Activated T-helper 17 cell treated with anti-CD3 and anti-CD28 coated beads, Interleukin-2, amount 50 U/mL, for 72 hours (primary cell): ENCODE measurements around the gene C1QA. TPM values are rescaled to one million over a fixed set of nuclear protein-coding genes. Genes with fewer than 3 reads are reported as not detected.

Experiments used
- ATAC-seq: fragments of 150-1000 bp; cut with Tn5 transposase; replicated peaks from 2 replicates; pipeline ENCODE4 v1.10.0; 2021; ENCODE audit warnings: mild to moderate bottlenecking, moderate library complexity
- H3K27ac Mint-ChIP-seq: one replicate; pipeline ENCODE4 v1.8.0; 2022; ENCODE audit warnings: mixed read lengths
- H3K27me3 Mint-ChIP-seq: one replicate; pipeline ENCODE4 v1.8.0; 2022; ENCODE audit warnings: mixed read lengths
- H3K36me3 Mint-ChIP-seq: one replicate; pipeline ENCODE4 v1.8.0; 2022; ENCODE audit warnings: low read depth, mild to moderate bottlenecking, mixed read lengths
- H3K4me1 Mint-ChIP-seq: one replicate; pipeline ENCODE4 v1.8.0; 2022; ENCODE audit warnings: mixed read lengths
- H3K4me3 Mint-ChIP-seq: one replicate; pipeline ENCODE4 v1.8.0; 2022; ENCODE audit warnings: mild to moderate bottlenecking, mixed read lengths
- H3K9me3 Mint-ChIP-seq: one replicate; pipeline ENCODE4 v1.8.0; 2022; ENCODE audit warnings: mixed read lengths
- total RNA-seq, 2 donors: library from RNA; stranded (reverse); gene quantifications; one replicate each; pipeline ENCODE4 v1.2.3, GENCODE V29; 2022

Gene C1QA
- total RNA-seq, 2 donors from 2014 or later: not detected

DNA sequence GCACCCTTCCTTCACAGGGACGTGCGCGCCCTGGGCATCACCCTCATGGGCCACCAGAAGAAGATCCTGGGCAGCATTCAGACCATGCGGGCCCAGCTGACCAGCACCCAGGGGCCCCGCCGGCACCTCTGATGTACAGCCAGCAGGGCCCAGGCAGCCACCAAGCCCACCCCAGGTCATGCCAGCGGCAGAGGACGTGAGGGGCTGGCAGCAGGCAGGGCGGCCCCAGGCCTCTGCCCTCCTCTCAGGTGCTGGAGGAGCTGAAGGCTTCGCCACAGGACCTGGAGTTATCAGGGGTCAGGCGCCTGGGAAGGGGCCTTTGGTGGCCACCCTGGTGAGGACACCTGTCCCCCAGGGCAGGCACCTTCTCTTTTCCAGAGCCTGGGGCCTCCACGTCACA is 34.8 kb upstream of the C1QA start:
- Mint-ChIP-seq H3K9me3 (no peaks in the 10 kb centered on the region), H3K4me3 (no peak overlapping the region), H3K27me3 (peaks cover 30% of the 10 kb centered on the region), H3K4me1 (no peaks in the 10 kb centered on the region), H3K36me3 (no peaks in the 10 kb centered on the region), H3K27ac (no peak overlapping the region)
- no peak for ATAC-seq

DNA sequence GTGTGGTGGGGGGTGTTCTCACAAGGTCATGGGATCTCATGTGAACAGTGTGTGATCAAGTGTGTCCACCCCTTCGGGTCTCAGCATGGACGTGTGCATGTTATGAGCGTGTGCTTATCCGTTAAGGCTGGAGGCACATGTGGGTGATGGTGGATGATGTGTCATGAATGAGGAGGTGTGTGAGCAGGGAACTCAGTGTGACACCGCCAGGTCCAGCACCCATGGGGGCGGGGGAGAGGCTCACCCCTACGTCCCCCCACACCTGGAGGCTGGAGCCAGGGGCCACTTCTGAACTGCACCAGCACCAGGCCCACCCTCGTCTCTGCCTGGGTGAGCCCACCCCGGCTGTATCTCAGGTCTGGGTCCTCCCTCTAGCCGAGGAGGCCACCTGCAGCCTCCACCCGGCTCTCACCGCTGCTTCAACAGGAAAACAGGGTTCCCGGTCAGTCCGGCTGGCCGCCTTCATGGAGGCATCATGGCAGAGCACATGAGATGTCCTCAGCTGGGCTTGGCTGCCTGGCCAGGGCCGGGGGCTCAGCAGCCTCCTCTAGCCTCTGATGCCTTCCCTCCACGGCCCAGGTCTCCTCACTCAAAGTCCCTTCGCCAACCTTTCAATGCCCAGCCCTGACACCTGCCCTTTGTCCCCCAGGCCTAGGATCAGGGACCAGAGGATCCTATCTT is 34.2 kb upstream of the C1QA start:
- H3K9me3 Mint-ChIP-seq: no peaks in the 10 kb centered on the region
- H3K27ac Mint-ChIP-seq: no peak overlapping the region
- no peaks in the 10 kb centered on the region for H3K36me3 Mint-ChIP-seq

DNA sequence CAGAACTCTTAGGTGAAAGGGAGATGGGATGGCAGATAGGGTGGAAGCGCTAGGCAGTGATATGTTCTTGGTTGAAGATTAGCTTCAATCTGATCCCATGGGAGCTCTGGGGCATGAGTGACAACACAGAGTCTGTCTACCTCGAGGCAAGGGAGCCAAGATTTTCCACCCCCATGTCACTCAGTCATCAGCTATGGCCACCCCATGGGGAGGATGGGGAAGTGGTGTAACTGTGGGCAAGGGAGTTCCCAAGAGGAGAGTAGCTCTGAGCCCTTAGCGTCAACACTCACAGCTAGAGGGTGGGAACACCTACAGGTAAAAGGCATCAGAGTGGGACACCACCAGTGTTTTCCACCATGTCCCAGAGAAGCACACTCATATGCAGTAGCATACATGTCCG is 30.3 kb upstream of the C1QA start:
- H3K36me3 Mint-ChIP-seq: no peaks in the 10 kb centered on the region
- H3K27me3 Mint-ChIP-seq: peaks cover 64% of the 10 kb centered on the region
- H3K9me3 Mint-ChIP-seq: no peaks in the 10 kb centered on the region
- ATAC-seq: no peak
- no peaks in the 10 kb centered on the region for H3K4me1 Mint-ChIP-seq
- no peak overlapping the region for H3K27ac Mint-ChIP-seq
- H3K4me3 Mint-ChIP-seq: no peak overlapping the region

More for the DNA sequence above, 34.2 kb upstream of the C1QA start:
- Mint-ChIP-seq H3K4me1 (no peaks in the 10 kb centered on the region), H3K27me3 (peaks cover 27% of the 10 kb centered on the region), H3K4me3 (no peak overlapping the region)
- no peak for ATAC-seq

DNA sequence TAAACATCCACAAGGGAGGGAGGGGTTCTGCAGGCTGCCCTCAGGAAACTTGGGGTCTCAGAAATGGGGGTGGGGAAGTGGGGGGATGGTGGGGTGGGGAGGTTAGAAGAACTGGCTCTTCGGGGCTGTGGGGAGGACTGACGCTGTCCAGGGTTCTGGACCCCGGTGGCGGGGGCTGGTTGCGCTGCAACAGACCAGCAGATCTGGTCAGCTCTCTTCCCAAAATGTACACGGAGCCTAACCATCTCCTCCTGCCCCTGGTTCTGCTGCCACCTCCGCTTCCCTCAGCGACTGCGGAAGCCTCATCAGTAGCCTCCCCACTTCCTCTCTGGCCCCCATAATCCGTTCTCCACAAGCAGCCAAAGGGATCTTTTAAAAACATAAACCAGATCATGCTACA is 29.3 kb upstream of the C1QA start:
- no peak for ATAC-seq
- H3K4me3 Mint-ChIP-seq: no peak overlapping the region
- H3K9me3 Mint-ChIP-seq: no peaks in the 10 kb centered on the region
- no peaks in the 10 kb centered on the region for H3K36me3 Mint-ChIP-seq
- peaks cover 67% of the 10 kb centered on the region for H3K27me3 Mint-ChIP-seq
- H3K27ac Mint-ChIP-seq: no peak overlapping the region
- no peaks in the 10 kb centered on the region for H3K4me1 Mint-ChIP-seq

DNA sequence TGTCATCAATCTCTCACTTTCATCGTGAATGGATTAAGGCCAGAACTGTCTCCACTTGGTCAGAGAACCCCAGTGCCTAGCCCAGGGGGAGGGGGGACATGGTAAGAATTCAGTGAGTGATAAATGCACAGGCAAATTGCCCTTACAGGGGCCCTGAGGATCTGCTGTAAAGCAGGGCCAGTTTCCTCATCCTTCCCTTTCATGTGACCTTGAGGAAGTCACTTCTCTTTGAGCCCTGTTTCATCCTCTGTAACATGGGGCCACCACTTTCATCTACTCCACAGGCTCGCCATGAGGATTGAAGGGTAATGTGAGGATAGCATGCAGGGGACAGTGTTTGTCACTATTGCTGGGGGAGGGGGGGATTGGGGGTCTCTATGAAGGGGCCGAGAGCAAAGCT is 28.1 kb upstream of the C1QA start:
- no peak for ATAC-seq
- Mint-ChIP-seq H3K36me3 (no peaks in the 10 kb centered on the region), H3K27me3 (peaks cover 70% of the 10 kb centered on the region), H3K27ac (no peak overlapping the region), H3K4me1 (no peaks in the 10 kb centered on the region), H3K9me3 (no peaks in the 10 kb centered on the region), H3K4me3 (no peak overlapping the region)

DNA sequence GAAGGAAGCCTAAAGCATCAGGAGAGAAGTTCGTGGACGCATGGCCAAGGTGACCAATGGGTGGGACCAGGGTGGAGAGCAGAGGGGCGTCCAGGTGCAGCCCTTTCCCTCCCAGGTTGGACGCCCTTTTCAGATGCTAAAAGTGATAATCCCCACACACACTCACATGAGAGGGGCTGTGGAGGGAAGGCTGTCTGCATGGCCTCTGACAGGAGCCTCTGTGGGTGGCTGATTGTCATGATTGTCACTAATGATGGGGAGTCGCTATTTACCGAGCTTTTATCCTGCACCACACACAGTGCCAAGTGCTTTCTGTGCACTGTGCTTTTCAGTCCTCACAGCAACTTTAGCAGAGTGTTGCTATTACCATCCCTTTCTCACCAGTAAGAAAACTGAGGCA is 27.1 kb upstream of the C1QA start:
- Mint-ChIP-seq H3K4me1 (no peaks in the 10 kb centered on the region), H3K27ac (no peak overlapping the region), H3K4me3 (no peak overlapping the region), H3K9me3 (no peaks in the 10 kb centered on the region), H3K27me3 (peaks cover 63% of the 10 kb centered on the region), H3K36me3 (no peaks in the 10 kb centered on the region)
- ATAC-seq: no peak

DNA sequence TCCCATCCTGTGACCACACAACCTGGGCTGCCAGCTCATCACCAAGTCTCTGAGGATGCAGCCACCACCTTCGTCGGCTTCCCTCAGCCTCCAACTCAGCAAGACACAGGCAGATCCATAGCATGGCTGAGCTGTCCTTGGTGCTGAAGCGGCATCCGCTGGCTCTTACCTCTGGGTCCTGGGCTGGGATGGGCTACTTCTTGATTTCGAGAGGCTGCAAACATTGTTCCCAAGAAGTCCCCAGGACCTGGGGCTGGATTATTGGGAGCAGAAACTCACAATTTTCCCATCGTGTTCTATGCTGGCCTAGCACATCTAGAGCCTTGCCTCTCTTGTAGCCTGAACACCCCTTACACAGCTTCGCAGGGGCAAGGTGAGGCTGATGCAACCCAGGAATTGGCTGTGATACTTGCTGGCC is 24.9 kb upstream of the C1QA start:
- Mint-ChIP-seq H3K36me3 (no peaks in the 10 kb centered on the region), H3K4me1 (no peaks in the 10 kb centered on the region), H3K27ac (no peak overlapping the region), H3K4me3 (no peak overlapping the region), H3K27me3 (peaks cover 52% of the 10 kb centered on the region), H3K9me3 (no peaks in the 10 kb centered on the region)
- ATAC-seq: no peak

DNA sequence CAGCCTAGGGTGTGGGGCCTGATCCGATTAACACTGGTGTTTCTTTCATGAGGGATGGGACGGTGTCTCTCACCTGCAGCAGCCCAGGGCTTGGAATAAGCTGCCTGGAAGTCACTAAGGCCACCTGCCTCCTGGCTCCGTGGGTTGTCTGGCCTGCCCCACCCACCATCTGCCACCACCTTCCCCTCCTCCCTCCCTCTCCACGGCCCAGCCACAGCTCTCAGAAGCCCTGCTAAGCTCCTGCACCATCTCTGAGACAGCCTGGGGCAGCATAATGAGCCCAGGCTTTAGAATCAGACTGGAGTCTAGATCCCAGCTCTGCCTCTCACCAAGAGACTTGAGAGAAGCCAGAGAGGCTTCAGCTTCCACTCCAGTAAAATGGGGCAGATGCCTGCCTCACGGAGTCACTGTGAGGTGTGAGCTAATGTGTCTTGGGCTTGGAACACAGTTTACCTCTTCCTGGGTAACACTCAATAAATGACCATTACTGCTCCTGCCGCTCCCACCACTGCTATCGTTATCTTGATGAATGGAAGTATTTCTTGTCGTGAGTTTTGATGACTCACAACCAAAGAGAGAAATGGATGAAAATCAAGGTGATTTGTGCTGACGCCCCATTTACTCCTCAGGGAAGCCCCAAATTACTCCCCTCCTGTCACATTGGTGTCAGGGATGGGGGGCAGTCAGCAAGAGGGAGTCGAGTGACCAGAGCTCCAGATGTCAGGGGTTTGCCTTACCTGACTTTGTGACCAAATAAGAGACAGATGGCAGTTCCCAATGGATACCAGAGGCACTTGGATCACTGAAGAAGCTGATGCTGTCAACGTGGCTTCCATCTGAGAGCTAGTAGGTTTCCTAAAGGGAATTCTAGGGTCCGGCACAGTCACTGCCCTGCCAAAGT is 23.5 kb upstream of the C1QA start:
- Mint-ChIP-seq H3K4me1 (no peaks in the 10 kb centered on the region), H3K36me3 (no peaks in the 10 kb centered on the region), H3K4me3 (no peak overlapping the region), H3K9me3 (no peaks in the 10 kb centered on the region), H3K27ac (no peak overlapping the region), H3K27me3 (peaks cover 48% of the 10 kb centered on the region)
- ATAC-seq: no peak

DNA sequence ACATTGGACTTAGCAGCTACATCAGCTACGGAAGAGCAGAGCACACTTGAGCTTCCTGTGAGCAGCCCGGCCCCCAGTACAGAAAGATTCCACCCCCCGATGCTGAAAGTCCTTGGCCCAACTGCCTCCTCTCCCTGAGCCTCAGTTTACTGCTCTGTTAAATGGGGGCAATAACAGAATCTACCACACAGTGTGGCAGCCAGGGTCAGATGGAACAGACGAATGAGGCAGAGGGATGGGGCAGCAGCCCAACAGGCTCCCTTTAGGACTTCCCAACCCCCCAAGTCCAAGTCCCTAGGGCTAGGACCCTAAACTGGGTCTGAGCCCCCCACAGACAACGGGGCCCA is 22.9 kb upstream of the C1QA start:
- no peaks in the 10 kb centered on the region for H3K9me3 Mint-ChIP-seq

DNA sequence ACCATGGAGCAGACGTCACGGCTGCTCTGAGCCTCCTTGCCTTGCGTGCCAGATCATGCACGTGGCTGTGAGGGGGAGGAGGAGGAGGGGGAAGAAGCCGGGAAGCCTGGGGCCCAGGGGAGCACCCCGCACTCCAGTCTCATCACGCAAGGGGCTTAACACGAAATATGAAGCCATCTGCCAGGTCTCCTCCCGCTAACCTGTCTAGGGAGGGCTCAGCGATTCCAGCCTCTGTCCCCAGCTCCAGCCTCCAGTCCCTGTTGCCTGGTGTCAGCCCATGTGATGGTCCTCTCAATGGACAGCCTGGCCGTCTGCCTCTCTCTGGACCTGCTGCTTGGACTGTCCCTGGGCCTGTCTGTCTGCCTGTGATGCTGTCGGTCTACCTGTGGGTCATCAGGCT is 22.5 kb upstream of the C1QA start:
- Mint-ChIP-seq H3K27me3 (peaks cover 40% of the 10 kb centered on the region), H3K4me1 (no peaks in the 10 kb centered on the region), H3K36me3 (no peaks in the 10 kb centered on the region), H3K9me3 (no peaks in the 10 kb centered on the region), H3K27ac (no peak overlapping the region), H3K4me3 (no peak overlapping the region)
- ATAC-seq: no peak

More for the DNA sequence above, 22.9 kb upstream of the C1QA start:
- H3K36me3 Mint-ChIP-seq: no peaks in the 10 kb centered on the region
- no peak for ATAC-seq
- no peaks in the 10 kb centered on the region for H3K4me1 Mint-ChIP-seq
- peaks cover 42% of the 10 kb centered on the region for H3K27me3 Mint-ChIP-seq
- H3K4me3 Mint-ChIP-seq: no peak overlapping the region
- H3K27ac Mint-ChIP-seq: no peak overlapping the region

DNA sequence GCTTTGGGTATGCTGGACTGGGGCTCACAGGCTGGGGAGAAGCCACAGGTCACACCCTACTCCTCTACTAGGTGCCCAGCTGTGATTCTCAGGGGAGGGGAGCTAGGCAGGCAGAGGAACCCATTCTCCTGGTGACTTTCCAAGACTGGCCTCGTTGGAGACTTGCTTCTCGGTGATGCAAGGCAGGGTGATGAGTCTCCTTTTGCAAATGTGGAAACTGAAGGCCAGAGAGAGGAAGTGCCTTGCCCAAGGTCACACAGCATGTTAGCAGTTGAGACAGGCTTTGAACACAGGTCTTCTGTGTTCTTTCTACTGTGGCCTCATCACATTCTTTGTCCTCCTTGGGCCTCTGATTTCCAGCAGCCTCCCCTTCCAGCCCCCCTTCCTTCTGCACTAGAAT is 20.5 kb upstream of the C1QA start:
- H3K4me1 Mint-ChIP-seq: no peaks in the 10 kb centered on the region
- no peaks in the 10 kb centered on the region for H3K9me3 Mint-ChIP-seq
- H3K27ac Mint-ChIP-seq: no peak overlapping the region
- ATAC-seq: no peak
- peaks cover 31% of the 10 kb centered on the region for H3K27me3 Mint-ChIP-seq
- H3K36me3 Mint-ChIP-seq: no peaks in the 10 kb centered on the region
- no peak overlapping the region for H3K4me3 Mint-ChIP-seq

DNA sequence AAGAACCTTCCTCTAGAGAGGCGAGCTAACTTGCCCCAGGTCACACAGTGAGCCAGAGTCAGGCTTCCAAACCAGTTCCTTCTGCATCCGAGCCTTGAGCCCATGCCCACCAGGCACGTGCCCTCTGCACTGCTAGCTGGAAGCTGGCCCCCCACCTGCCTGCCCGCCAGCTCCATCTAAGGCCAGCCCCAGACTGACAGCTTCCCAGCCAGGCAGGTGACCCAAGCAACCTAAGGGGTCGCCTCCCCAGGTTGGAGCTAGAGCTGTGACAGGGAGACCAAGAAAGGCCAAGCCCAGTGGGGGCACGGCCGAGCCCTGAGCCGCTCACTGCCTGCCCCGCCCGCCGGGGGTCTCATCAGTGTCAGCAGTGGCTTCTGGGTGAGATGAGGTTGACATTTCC is 19.9 kb upstream of the C1QA start:
- Mint-ChIP-seq H3K4me3 (no peak overlapping the region), H3K4me1 (no peaks in the 10 kb centered on the region)

DNA sequence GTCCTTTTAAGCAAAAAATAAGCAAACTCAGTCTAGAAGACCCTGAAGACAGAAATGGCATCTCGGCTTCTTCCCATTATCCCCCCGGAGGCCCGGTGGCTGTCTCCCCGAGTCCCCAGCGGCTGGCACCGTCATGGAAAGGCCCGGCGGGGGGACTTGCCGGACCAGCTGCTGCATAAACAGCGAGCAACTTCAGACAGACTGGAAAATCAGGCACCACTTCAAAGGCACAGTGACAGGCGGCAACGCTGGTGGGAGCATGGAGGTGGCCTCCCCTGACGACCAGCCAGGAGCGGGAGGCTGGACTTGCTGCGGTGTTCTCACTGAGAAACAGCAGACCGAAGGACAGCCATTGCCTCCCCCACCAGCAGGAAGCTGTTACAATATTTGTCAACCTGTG is 18.4 kb upstream of the C1QA start:
- peaks cover 28% of the 10 kb centered on the region for H3K27me3 Mint-ChIP-seq
- no peaks in the 10 kb centered on the region for H3K4me1 Mint-ChIP-seq
- no peaks in the 10 kb centered on the region for H3K36me3 Mint-ChIP-seq
- H3K4me3 Mint-ChIP-seq: no peak overlapping the region
- H3K27ac Mint-ChIP-seq: no peak overlapping the region
- no peaks in the 10 kb centered on the region for H3K9me3 Mint-ChIP-seq
- no peak for ATAC-seq

More for the DNA sequence above, 19.9 kb upstream of the C1QA start:
- Mint-ChIP-seq H3K27ac (no peak overlapping the region), H3K36me3 (no peaks in the 10 kb centered on the region), H3K27me3 (peaks cover 24% of the 10 kb centered on the region), H3K9me3 (no peaks in the 10 kb centered on the region)
- no peak for ATAC-seq

DNA sequence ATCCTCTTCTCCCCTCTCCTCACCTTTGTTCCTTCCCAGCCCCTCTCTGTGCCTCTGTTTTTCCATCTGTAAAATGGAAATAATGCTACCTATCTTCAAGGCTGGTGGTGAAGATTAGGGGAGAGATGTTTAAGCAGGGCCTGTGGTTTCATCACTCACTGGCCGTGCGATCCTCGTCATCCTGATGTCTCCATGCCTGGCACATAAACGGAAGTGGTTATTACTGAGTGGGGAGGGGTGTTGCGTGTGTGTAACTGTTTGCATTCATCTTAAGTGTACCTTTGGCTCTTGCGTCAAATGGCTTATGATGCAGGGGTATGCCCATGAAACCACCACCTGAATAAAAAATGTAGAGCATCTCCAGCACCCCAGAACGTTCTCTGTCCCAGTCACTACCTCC is 17.2 kb upstream of the C1QA start:
- H3K9me3 Mint-ChIP-seq: no peaks in the 10 kb centered on the region
- no peak for ATAC-seq
- H3K4me1 Mint-ChIP-seq: no peaks in the 10 kb centered on the region
- H3K36me3 Mint-ChIP-seq: no peaks in the 10 kb centered on the region
- H3K27me3 Mint-ChIP-seq: peaks cover 28% of the 10 kb centered on the region
- H3K4me3 Mint-ChIP-seq: no peak overlapping the region
- H3K27ac Mint-ChIP-seq: no peak overlapping the region

DNA sequence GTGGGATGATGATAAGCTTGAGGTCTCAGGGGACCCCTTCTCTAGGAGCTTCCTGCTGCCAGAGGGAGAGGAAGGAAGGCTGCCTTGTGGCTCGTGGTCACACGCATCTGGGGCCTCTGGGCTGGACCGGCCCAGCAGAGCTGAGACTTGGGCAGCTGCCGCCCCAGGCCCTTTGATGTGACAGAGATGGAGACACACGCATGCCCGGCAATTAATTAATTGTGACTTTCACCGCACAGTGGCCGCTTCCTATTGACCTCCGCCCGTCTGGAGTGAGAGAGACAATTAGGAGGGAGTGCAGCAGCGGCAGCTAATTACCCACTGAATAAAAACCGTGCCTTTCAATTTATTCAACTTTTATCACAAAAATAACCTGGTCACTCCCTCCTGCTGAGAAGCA is 16.6 kb upstream of the C1QA start:
- H3K9me3 Mint-ChIP-seq: no peaks in the 10 kb centered on the region
- peaks cover 28% of the 10 kb centered on the region for H3K27me3 Mint-ChIP-seq
- no peak overlapping the region for H3K27ac Mint-ChIP-seq
- H3K4me1 Mint-ChIP-seq: no peaks in the 10 kb centered on the region
- ATAC-seq: no peak
- no peaks in the 10 kb centered on the region for H3K36me3 Mint-ChIP-seq
- no peak overlapping the region for H3K4me3 Mint-ChIP-seq
